ENCODE results near the gene SETD5.

GRCh38 chr3:9388562-9389272, 8.7 kb upstream of the SETD5 start:
- no peak for TF ChIP-seq CTCF (conservative IDR thresholded peaks at IDR 0.05 in 1 of 2, IDR thresholded peaks at IDR 0.05 in 1 of 2; ENCODE audit: low read depth in 1 of 2, low read length in 2 of 2)
- TF ChIP-seq EZH2 (IDR thresholded peaks at IDR 0.05; ENCODE audit: low read length, missing control alignments) = no peak

Data from fibroblast of lung (primary cell).